Endothelial cell of umbilical vein (primary cell): Measurements from ENCODE around the gene COL6A3. TPM values are rescaled to one million over a fixed set of nuclear protein-coding genes. Genes with fewer than 3 reads are reported as not detected.

Experiments used
- BruUV-seq: library from RNA; stranded (reverse); fragments of 400-500 nt; replicated peaks from 2 replicates; lab custom pipeline; 2021; lab: Mats Ljungman, UMichigan
- CTCF ChIA-PET: fragments of 300-600, 350-600 bp; sonication (Branson Sonifier 250); formaldehyde crosslinking; loops from one replicate; lab custom pipeline; 2021; ENCODE audit warnings: antibody characterized with exemption, inconsistent platforms; lab: Charles Lee
- POLR2A ChIA-PET: fragments of 300-600, 350-600 bp; sonication (Branson Sonifier 250); formaldehyde crosslinking; loops from one replicate; lab custom pipeline; 2021; ENCODE audit warnings: antibody characterized with exemption, inconsistent platforms; lab: Charles Lee
- DNase-seq: peaks from one replicate; pipeline ENCODE4 v3.0.0-alpha.2; 2011; ENCODE audit warnings: low read depth, low spot score
- FAIRE-seq: peaks from 2 replicates; lab custom pipeline; 2011; peaks lifted over from hg19 to GRCh38; lab: Jason Lieb, UNC
- H2AFZ ChIP-seq: 2 replicates; pipeline ENCODE4 v1.6.0; 2012; ENCODE audit warnings: low read depth, low read length, control low read depth, inconsistent platforms
- H3K27ac ChIP-seq: 2 replicates; pipeline ENCODE4 v1.5.1; 2011; ENCODE audit warnings: low read depth, mild to moderate bottlenecking, control low read depth, low read length, moderate library complexity; ENCODE audit not compliant: insufficient read depth
- H3K27me3 ChIP-seq, 2 experiments: 2 replicates each; pipeline versions ENCODE4 v1.6.0 to v1.6.1; 2011; ENCODE audit warnings: low read length in 2 of 2, mixed read lengths in 1 of 2; ENCODE audit not compliant: control insufficient read depth in 2 of 2, insufficient read depth in 2 of 2
- H3K36me3 ChIP-seq, 2 experiments: 2 replicates in 1 of 2; 3 replicates in 1 of 2; pipeline ENCODE4 v1.5.1; 2011; ENCODE audit warnings: low read length in 2 of 2, mild to moderate bottlenecking in 1 of 2, moderate library complexity in 1 of 2; ENCODE audit not compliant: control insufficient read depth in 2 of 2, insufficient read depth in 2 of 2; ENCODE audit errors: extremely low read depth in 1 of 2
- H3K4me1 ChIP-seq: 3 replicates; pipeline ENCODE4 v1.5.1; 2011; ENCODE audit warnings: mild to moderate bottlenecking, low read length; ENCODE audit not compliant: control insufficient read depth, insufficient read depth; ENCODE audit errors: extremely low read depth
- H3K4me2 ChIP-seq: 2 replicates; pipeline ENCODE4 v1.6.1; 2011; ENCODE audit warnings: low read length, control low read depth, mixed read lengths; ENCODE audit not compliant: insufficient read depth
- H3K4me3 ChIP-seq, 3 experiments: fragments of 200-600 bp in 1 of 3; sonication (generic), shearing (Covaris generic) in 1 of 3; replicated peaks in 1 of 3; 2 replicates each; pipeline ENCODE4 v1.5.1; 2011 to 2016; ENCODE audit warnings: control low read depth in 3 of 3, low read length in 3 of 3, mild to moderate bottlenecking in 2 of 3, inconsistent platforms in 1 of 3, low read depth in 1 of 3, moderate library complexity in 1 of 3; ENCODE audit not compliant: insufficient read depth in 1 of 3
- H3K79me2 ChIP-seq: 2 replicates; pipeline ENCODE4 v1.6.0; 2012; ENCODE audit warnings: low read length, inconsistent platforms; ENCODE audit not compliant: control insufficient read depth, insufficient read depth
- H3K9ac ChIP-seq: replicated peaks from 2 replicates; pipeline ENCODE3; 2011; ENCODE audit warnings: low read length, control low read depth; ENCODE audit not compliant: insufficient read depth; ENCODE audit errors: extremely low read depth
- H3K9me1 ChIP-seq: replicated peaks from 3 replicates; pipeline ENCODE4 v1.6.0; 2011; ENCODE audit warnings: mild to moderate bottlenecking, low read length; ENCODE audit not compliant: control insufficient read depth, insufficient read depth; ENCODE audit errors: extremely low read depth
- H3K9me3 ChIP-seq: replicated peaks from 2 replicates; pipeline ENCODE4 v1.5.1; 2012; ENCODE audit warnings: low read length, inconsistent platforms; ENCODE audit not compliant: control insufficient read depth, insufficient read depth
- H4K20me1 ChIP-seq: replicated peaks from 2 replicates; pipeline ENCODE3; 2011; ENCODE audit warnings: mild to moderate bottlenecking, low read length; ENCODE audit not compliant: control insufficient read depth, insufficient read depth; ENCODE audit errors: extremely low read depth
- CTCF ChIP-seq, 2 donors: IDR thresholded peaks; 1 replicate in 1 of 2; 2 replicates in 1 of 2; pipeline ENCODE4 v1.5.1; 2011; ENCODE audit warnings: low read length in 2 of 2, mild to moderate bottlenecking in 2 of 2, moderate library complexity in 2 of 2, control low read depth in 1 of 2, inconsistent platforms in 1 of 2, low read depth in 1 of 2; ENCODE audit not compliant: insufficient read depth in 1 of 2; ENCODE audit errors: extremely low read depth in 1 of 2
- EZH2 ChIP-seq: IDR thresholded peaks from 2 replicates; pipeline ENCODE4 v1.6.1; 2012; ENCODE audit warnings: borderline replicate concordance, low read depth, mild to moderate bottlenecking, moderate library complexity, low read length, inconsistent platforms; ENCODE audit not compliant: severe bottlenecking
- FOS ChIP-seq: IDR thresholded peaks from 2 replicates; pipeline ENCODE4 v1.6.1; 2011; ENCODE audit warnings: mild to moderate bottlenecking, low read length, moderate library complexity, borderline replicate concordance; ENCODE audit not compliant: insufficient read depth
- GATA2 ChIP-seq: IDR thresholded peaks from 2 replicates; pipeline ENCODE4 v1.7.0; 2011; ENCODE audit warnings: low read depth, mild to moderate bottlenecking, moderate library complexity, mixed read lengths, low read length; ENCODE audit not compliant: insufficient read length, insufficient read depth
- JUN ChIP-seq: IDR thresholded peaks from 2 replicates; pipeline ENCODE4 v1.6.1; 2011; ENCODE audit warnings: borderline replicate concordance, low read depth; ENCODE audit not compliant: insufficient read length, insufficient read depth
- MAX ChIP-seq: IDR thresholded peaks from 2 replicates; pipeline ENCODE4 v1.6.1; 2011; ENCODE audit not compliant: insufficient read depth, insufficient read length
- MYC ChIP-seq: IDR thresholded peaks from one replicate; pipeline ENCODE4 v1.6.1; 2011; ENCODE audit warnings: mild to moderate bottlenecking, low read depth, low read length
- POLR2A ChIP-seq: IDR thresholded peaks from 2 replicates; pipeline ENCODE4 v1.6.1; 2012; ENCODE audit warnings: low read depth, mild to moderate bottlenecking, control low read depth, low read length
- POLR2AphosphoS5 ChIP-seq: IDR thresholded peaks from 2 replicates; pipeline ENCODE4 v1.6.1; 2012; ENCODE audit warnings: low read depth, mild to moderate bottlenecking, control low read depth, low read length, moderate library complexity; ENCODE audit not compliant: insufficient read depth
- dilution Hi-C: fragments of 300-500 bp; cut with MboI; formaldehyde crosslinking; loops from one replicate; pipeline ENCODE4 v1.15.0; 2019; ENCODE audit warnings: low sequenced_read_pairs; ENCODE audit not compliant: extremely low pct_ligation_motif_present
- intact Hi-C: fragments of 100-400 bp; cut with micrococcal nuclease; formaldehyde crosslinking; loops from one replicate; pipeline ENCODE4 v1.10.0; 2022
- polyA plus RNA-seq, 4 experiments: library from polyadenylated mRNA; depleted of rRNA in 3 of 4; stranded (reverse) in 3 of 4; unstranded in 1 of 4; fragments of >200 nt; gene quantifications; 2 replicates each; pipeline versions ENCODE4 v1.2.1 to v1.2.3, GENCODE V29; 2011 to 2012; ENCODE audit warnings: missing spikeins in 1 of 4
- total RNA-seq: library from RNA; stranded (reverse); gene quantifications from 2 replicates; pipeline ENCODE4 v1.2.3, GENCODE V29; 2021

Gene COL6A3
- total and polyA plus RNA-seq, 2 donors (not counting 3 experiments of a cell fraction or from before 2014, with no cell fraction given): 0.03 TPM; not detected in 1

- Histone ChIP-seq H3K9me3 (no peaks in the 10 kb centered on the region), H3K9me1 (no peaks in the 10 kb centered on the region), H3K4me1 (peaks cover 11% of the 10 kb centered on the region), H3K27me3 (peaks cover 53 to 59% of the 10 kb centered on the region in 2 experiments), H3K27ac (no peak overlapping the region), H4K20me1 (no peaks in the 10 kb centered on the region), H3K4me2 (no peak overlapping the region), H3K4me3 (no peak overlapping the region), H3K36me3 (no peaks in the 10 kb centered on the region), H2AFZ (no peak overlapping the region), H3K79me2 (no peaks in the 10 kb centered on the region), H3K9ac (no peak overlapping the region)
- BruUV-seq: no TSS peak
- CTCF ChIA-PET: interaction anchor here (1.3 to 2.4 kb wide), 6 partner anchors 16 to 283 kb away, joined by 5 to 17 read pairs (median 6); no protein-coding TSS in a partner anchor
- FAIRE-seq (no peak), DNase-seq (no peak)
- dilution Hi-C loops: no loop called here
- TF ChIP-seq POLR2AphosphoS5: no peak
- TF ChIP-seq JUN: no peak
- no peak for TF ChIP-seq MYC
- no peak for TF ChIP-seq CTCF (IDR thresholded peaks at IDR 0.05; ENCODE audit: extremely low read depth in 1 of 2, insufficient read depth in 1 of 2, low read depth in 1 of 2, low read length in 2 of 2)
- TF ChIP-seq POLR2A: no peak
- no peak for TF ChIP-seq GATA2
- no peak for TF ChIP-seq FOS
- no peak for TF ChIP-seq MAX
- no peak for TF ChIP-seq EZH2
- POLR2A ChIA-PET: interaction anchor here (1.6 kb wide), 1 partner anchor 27 kb away, joined by 4 read pairs; no protein-coding TSS in a partner anchor
- intact Hi-C loops: loop anchor here (1.0 to 2.0 kb wide), 2 partner anchors 28 to 157 kb away; no protein-coding TSS in a partner anchor
Observed at GRCh38 chr2:237448626-237449025, 34.7 kb upstream of the COL6A3 start.
